Vagina (tissue), 2 donors: ENCODE data around the gene AGBL4. TPM values are rescaled to one million over a fixed set of nuclear protein-coding genes. Genes with fewer than 3 reads are reported as not detected.

Experiments used
- DNase-seq, 2 donors: peaks; one replicate each; pipeline ENCODE4 v3.0.0-alpha.2; 2017; ENCODE audit errors: extremely low spot score in 2 of 2
- H3K27ac ChIP-seq: fragments of 200-600 bp; sonication (generic); one replicate; pipeline ENCODE4 v1.5.1; 2019
- H3K27me3 ChIP-seq: fragments of 200-600 bp; sonication (generic); one replicate; pipeline ENCODE4 v1.5.1; 2019
- H3K36me3 ChIP-seq, 2 donors: fragments of 200-600 bp; sonication (generic); one replicate each; pipeline ENCODE4 v1.5.1; 2017 to 2019
- H3K4me1 ChIP-seq: fragments of 200-600 bp; sonication (generic); one replicate; pipeline ENCODE4 v1.5.1; 2019
- H3K4me3 ChIP-seq, 2 donors: fragments of 200-600 bp; sonication (generic); 1 replicate in 1 of 2; 2 replicates in 1 of 2; pipeline ENCODE4 v1.5.1; 2016 to 2019
- H3K9me3 ChIP-seq: fragments of 200-600 bp; sonication (generic); one replicate; pipeline ENCODE4 v1.5.1; 2019
- CTCF ChIP-seq, 3 experiments: fragments of 450-650 bp in 2 of 3; fragments of 200-600 bp in 1 of 3; sonication (generic) in 1 of 3; IDR thresholded peaks; one replicate each; pipeline ENCODE4 v1.5.1; 2017 to 2019; ENCODE audit warnings: antibody characterized with exemption in 3 of 3, mild to moderate bottlenecking in 2 of 3, moderate library complexity in 2 of 3
- POLR2A ChIP-seq, 2 donors: fragments of 450-650 bp; IDR thresholded peaks; one replicate each; pipeline ENCODE4 v1.6.1; 2017; ENCODE audit warnings: antibody characterized with exemption in 2 of 2, mild to moderate bottlenecking in 2 of 2, moderate library complexity in 2 of 2
- POLR2AphosphoS5 ChIP-seq, 2 donors: sonication (generic); formaldehyde crosslinking; IDR thresholded peaks; one replicate each; pipeline ENCODE4 v1.9.0; 2017; ENCODE audit warnings: antibody characterized with exemption in 2 of 2, mild to moderate bottlenecking in 2 of 2, low read depth in 1 of 2; ENCODE audit not compliant: insufficient read depth in 1 of 2
- intact Hi-C: fragments of 100-400 bp; cut with DNase I; formaldehyde crosslinking; loops from one replicate; pipeline ENCODE4 v1.15.1; 2023
- total RNA-seq: library from RNA; depleted of rRNA; stranded (reverse); fragments of >200 nt; gene quantifications from one replicate; pipeline ENCODE4 v1.2.3, GENCODE V29; 2016

AGBL4 gene
- total RNA-seq, 1 donor from 2014 or later: not detected

DNA sequence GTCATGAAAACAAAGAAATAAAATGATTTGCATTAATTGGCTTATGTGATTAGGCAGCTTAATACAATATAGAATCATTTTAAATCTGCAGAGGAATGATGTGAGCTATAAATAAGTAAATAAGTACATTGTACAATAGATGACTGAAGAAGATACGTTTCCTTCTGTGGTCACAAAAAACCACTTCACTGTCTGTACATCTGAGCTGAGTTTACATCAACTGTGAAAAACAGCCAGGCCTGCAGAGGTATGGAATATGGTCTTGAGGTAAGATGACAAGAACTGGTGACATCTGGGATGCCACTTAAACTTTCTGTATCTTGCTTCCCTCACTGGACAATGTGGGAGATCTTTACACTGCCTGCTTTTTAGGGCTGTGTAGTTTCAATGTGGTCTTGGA, 1117.0 kb downstream of the AGBL4 start:
- Histone ChIP-seq H3K4me1 (no peaks in the 10 kb centered on the region), H3K9me3 (no peaks in the 10 kb centered on the region), H3K4me3 (no peak overlapping the region), H3K27ac (no peak overlapping the region), H3K36me3 (no peaks in the 10 kb centered on the region), H3K27me3 (no peaks in the 10 kb centered on the region)
- TF ChIP-seq CTCF (IDR thresholded peaks at IDR 0.05): no peak
- no peak for TF ChIP-seq POLR2AphosphoS5 (IDR thresholded peaks at IDR 0.05; ENCODE audit: insufficient read depth in 1 of 2, low read depth in 1 of 2)
- TF ChIP-seq POLR2A (IDR thresholded peaks at IDR 0.05): no peak
- no peak for DNase-seq
- intact Hi-C loops: no loop called here

DNA sequence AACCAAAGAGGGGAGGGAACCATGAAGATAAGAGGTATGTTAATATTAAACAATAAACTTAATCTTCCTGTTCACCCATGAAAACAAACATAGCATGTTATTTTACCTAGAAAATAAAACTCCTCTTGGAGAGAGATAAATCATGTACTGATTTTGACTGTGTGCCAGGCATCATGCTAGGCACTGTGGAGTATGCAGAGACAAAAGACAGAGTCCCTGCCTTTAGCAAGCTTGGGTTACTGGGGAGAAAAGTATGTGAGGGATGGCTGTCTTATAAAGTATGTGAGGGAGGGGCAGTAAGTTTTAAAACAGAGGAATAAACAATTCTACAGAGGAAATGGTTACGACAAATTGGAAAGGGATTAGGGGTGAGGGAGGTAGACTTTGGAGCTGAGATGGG, 1117.6 kb downstream of the AGBL4 start:
- TF ChIP-seq POLR2A (IDR thresholded peaks at IDR 0.05) (no peak), POLR2AphosphoS5 (IDR thresholded peaks at IDR 0.05; ENCODE audit: insufficient read depth in 1 of 2, low read depth in 1 of 2) (no peak), CTCF (IDR thresholded peaks at IDR 0.05) (no peak)
- DNase-seq: no peak
- no peaks in the 10 kb centered on the region for H3K36me3 ChIP-seq
- intact Hi-C loops: no loop called here
- H3K27me3 ChIP-seq: no peaks in the 10 kb centered on the region
- H3K9me3 ChIP-seq: no peaks in the 10 kb centered on the region
- no peak overlapping the region for H3K4me3 ChIP-seq
- no peak overlapping the region for H3K27ac ChIP-seq
- no peaks in the 10 kb centered on the region for H3K4me1 ChIP-seq

DNA sequence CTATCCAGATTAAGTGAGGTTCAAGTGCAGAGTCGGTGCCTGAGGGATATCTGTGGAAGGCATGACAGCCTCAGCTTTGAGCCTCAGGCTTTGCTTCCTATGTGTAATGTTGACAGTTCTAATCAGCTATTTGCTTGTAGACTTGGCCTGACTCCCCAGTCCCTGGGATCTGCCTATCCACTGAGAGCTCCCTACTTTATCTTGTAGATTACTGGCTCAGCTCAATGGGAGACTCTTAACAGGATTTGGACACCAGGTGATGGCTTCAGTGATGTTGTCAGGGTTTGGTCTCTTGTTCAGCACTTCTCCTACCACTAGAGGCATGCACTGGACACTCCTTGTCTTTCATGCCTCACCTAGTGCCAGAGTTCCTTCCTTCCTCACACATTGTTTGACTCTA, 1120.5 kb downstream of the AGBL4 start:
- intact Hi-C loops: no loop called here
- H3K4me1 ChIP-seq: no peaks in the 10 kb centered on the region
- DNase-seq: no peak
- no peaks in the 10 kb centered on the region for H3K36me3 ChIP-seq
- no peaks in the 10 kb centered on the region for H3K9me3 ChIP-seq
- H3K4me3 ChIP-seq: no peak overlapping the region
- no peak overlapping the region for H3K27ac ChIP-seq
- no peaks in the 10 kb centered on the region for H3K27me3 ChIP-seq
- TF ChIP-seq CTCF (IDR thresholded peaks at IDR 0.05) (no peak), POLR2AphosphoS5 (IDR thresholded peaks at IDR 0.05; ENCODE audit: insufficient read depth in 1 of 2, low read depth in 1 of 2) (no peak), POLR2A (IDR thresholded peaks at IDR 0.05) (no peak)

DNA sequence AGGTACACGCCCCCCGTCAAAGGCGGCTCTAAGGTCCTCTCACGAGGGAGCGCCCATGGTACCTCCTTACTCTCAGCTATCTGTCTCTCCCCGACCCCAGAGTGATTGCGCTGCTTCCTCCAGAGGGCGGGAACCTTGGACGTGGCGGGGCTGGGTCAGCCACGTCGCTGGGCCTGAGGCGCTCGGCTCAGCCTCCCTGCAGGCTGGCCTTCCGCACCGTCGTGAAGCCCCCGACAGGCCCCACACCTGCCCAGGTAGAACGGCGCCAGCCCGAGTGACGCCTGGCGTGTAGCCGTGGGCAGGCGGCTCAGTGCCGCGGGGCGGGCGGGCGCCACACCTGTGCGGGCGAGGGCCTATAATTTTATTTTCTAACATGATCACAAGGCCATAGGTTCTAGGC, 1124.9 kb downstream of the AGBL4 start:
- intact Hi-C loops: no loop called here
- H3K9me3 ChIP-seq: no peaks in the 10 kb centered on the region
- no peaks in the 10 kb centered on the region for H3K27me3 ChIP-seq
- H3K27ac ChIP-seq: no peak overlapping the region
- H3K4me1 ChIP-seq: no peaks in the 10 kb centered on the region
- no peak for TF ChIP-seq POLR2A (IDR thresholded peaks at IDR 0.05)
- no peak for TF ChIP-seq POLR2AphosphoS5 (IDR thresholded peaks at IDR 0.05; ENCODE audit: insufficient read depth in 1 of 2, low read depth in 1 of 2)
- no peak overlapping the region for H3K4me3 ChIP-seq
- DNase-seq: no peak
- no peaks in the 10 kb centered on the region for H3K36me3 ChIP-seq

GRCh38 chr1:48889615-48890014, 1134.1 kb downstream of the AGBL4 start:
- TF ChIP-seq CTCF (IDR thresholded peaks at IDR 0.05): no peak
- TF ChIP-seq POLR2AphosphoS5 (IDR thresholded peaks at IDR 0.05; ENCODE audit: insufficient read depth in 1 of 2, low read depth in 1 of 2): no peak
- TF ChIP-seq POLR2A (IDR thresholded peaks at IDR 0.05): no peak

More at GRCh38 chr1:48889615-48890014, 1134.1 kb downstream of the AGBL4 start:
- Histone ChIP-seq H3K9me3 (no peaks in the 10 kb centered on the region), H3K4me1 (no peaks in the 10 kb centered on the region), H3K27me3 (no peaks in the 10 kb centered on the region), H3K4me3 (no peak overlapping the region), H3K36me3 (no peaks in the 10 kb centered on the region), H3K27ac (no peak overlapping the region)
- intact Hi-C loops: no loop called here
- no peak for DNase-seq
